Stimulated activated CD8-positive, alpha-beta memory T cell treated with anti-CD3 and anti-CD28 coated beads, Interleukin-7, amount 100 ng/mL, for 4 hours (primary cell): Measurements from ENCODE around the gene ING5.

Experiments used
- DNase-seq, 2 donors: peaks; one replicate each; pipeline ENCODE4 v3.0.0-alpha.2; 2020; ENCODE audit warnings: low read depth in 2 of 2

ING5 gene

GRCh38 chr2:241776336-241777169 lies 74.7 kb downstream of the ING5 start, which contains the start of gene GAL3ST2:
GAL3ST2 (plus strand) TSS chr2:241776822; CDS start chr2:241776956, 134 bp downstream.
- DNase-seq: no peak

GRCh38 chr2:241777170-241777685 lies 75.4 kb downstream of the ING5 start:
- no peak for DNase-seq

- DNase-seq: no peak
These were observed 76.1 kb downstream of the ING5 start for GRCh38 chr2:241777686-241778627.
